ENCODE measurements around the gene LRP1B.

DNA sequence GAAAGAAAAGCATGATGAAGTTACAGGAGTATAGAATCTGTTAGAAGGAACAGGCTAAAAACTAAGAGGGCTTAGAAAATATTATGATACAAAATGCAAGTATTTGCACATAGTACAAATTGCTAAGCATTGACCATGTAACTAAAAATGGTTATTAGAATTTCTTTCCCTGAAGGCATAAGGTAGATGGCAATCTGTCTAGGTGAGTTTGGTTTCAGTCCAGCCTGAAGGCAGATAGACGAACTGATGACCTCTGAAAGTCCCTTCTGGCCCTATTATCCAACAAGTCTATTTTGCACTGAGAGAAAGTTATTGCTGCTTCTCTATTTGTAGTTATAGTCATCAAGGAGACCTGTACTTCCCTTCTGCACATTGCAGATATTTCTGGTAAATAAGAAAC, 663.5 kb downstream of the LRP1B start:
- TF ChIP-seq RCOR1 (IDR thresholded peaks at IDR 0.05; ENCODE audit: low read depth, low read length) = no peak
- TF ChIP-seq, protein P1, sequence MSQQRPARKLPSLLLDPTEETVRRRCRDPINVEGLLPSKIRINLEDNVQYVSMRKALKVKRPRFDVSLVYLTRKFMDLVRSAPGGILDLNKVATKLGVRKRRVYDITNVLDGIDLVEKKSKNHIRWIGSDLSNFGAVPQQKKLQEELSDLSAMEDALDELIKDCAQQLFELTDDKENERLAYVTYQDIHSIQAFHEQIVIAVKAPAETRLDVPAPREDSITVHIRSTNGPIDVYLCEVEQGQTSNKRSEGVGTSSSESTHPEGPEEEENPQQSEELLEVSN (IDR thresholded peaks at IDR 0.05; ENCODE audit: borderline replicate concordance, low read depth) = no peak
- no peak for TF ChIP-seq CHD2 (IDR thresholded peaks at IDR 0.05; ENCODE audit: low read length, partially characterized antibody)
- TF ChIP-seq ZC3H11A (IDR thresholded peaks at IDR 0.05) = no peak

All from A549 (cell line).